K562 (cell line): ENCODE results near the gene ERBB3. TPM values are rescaled to one million over a fixed set of nuclear protein-coding genes. Genes with fewer than 3 reads are reported as not detected.

Experiments used
- ARID4B ChIP-seq: sonication (generic); formaldehyde crosslinking; IDR thresholded peaks from 2 replicates; pipeline ENCODE4 v1.8.0; 2022; ENCODE audit warnings: mild to moderate bottlenecking, missing genetic modification reagents
- CBFA2T2 ChIP-seq: fragments of 450-650 bp; conservative IDR thresholded peaks from 2 replicates; pipeline ENCODE4 v1.6.1; 2017; ENCODE audit warnings: mild to moderate bottlenecking
- EP300 ChIP-seq: IDR thresholded peaks from 2 replicates; pipeline ENCODE4 v1.6.1; 2012; ENCODE audit warnings: low read length, improper control_type of control experiment
- ESRRA ChIP-seq: fragments of 450-650 bp; IDR thresholded peaks from 2 replicates; pipeline ENCODE4 v1.6.1; 2014; ENCODE audit warnings: low read depth, mild to moderate bottlenecking, moderate library complexity, borderline replicate concordance
- FOSL1 ChIP-seq: fragments of 200-800 bp; sonication (Bioruptor generic); conservative IDR thresholded peaks from 2 replicates; pipeline ENCODE4 v1.6.1; 2016; ENCODE audit warnings: missing genetic modification characterization, missing compliant biosample characterization
- FOXK2 ChIP-seq, 2 experiments: fragments of 450-650 bp; IDR thresholded peaks in 1 of 2; conservative IDR thresholded peaks in 1 of 2; 2 replicates each; pipeline ENCODE4 v1.6.1; 2016; ENCODE audit warnings: low read depth in 2 of 2, mild to moderate bottlenecking in 1 of 2
- HNRNPL ChIP-seq: fragments of 200-400 bp; formaldehyde crosslinking; IDR thresholded peaks from 2 replicates; pipeline ENCODE4 v1.6.1; 2017; ENCODE audit warnings: low read depth, mild to moderate bottlenecking, low read length
- JUND ChIP-seq, 2 experiments: IDR thresholded peaks; 2 replicates in 1 of 2; 3 replicates in 1 of 2; pipeline ENCODE4 v1.6.1; 2011; ENCODE audit warnings: borderline replicate concordance in 2 of 2, low read depth in 2 of 2, low read length in 2 of 2, improper control_type of control experiment in 1 of 2, missing biosample characterization in 1 of 2, missing genetic modification characterization in 1 of 2, missing genetic modification reagents in 1 of 2
- TEAD2 ChIP-seq: fragments of 450-650 bp; IDR thresholded peaks from 2 replicates; pipeline ENCODE4 v1.6.1; 2016; ENCODE audit warnings: missing genetic modification characterization, control low read depth, missing compliant biosample characterization
- ZBTB2 ChIP-seq: fragments of 450-650 bp; IDR thresholded peaks from 2 replicates; pipeline ENCODE4 v1.6.1; 2016; ENCODE audit warnings: antibody characterized with exemption
- ZFX ChIP-seq: sonication (generic); formaldehyde crosslinking; IDR thresholded peaks from 2 replicates; pipeline ENCODE4 v1.8.0; 2022; ENCODE audit warnings: mild to moderate bottlenecking, missing genetic modification reagents, moderate library complexity
- ZNF589 ChIP-seq: fragments of 200-800 bp; sonication (Bioruptor generic); IDR thresholded peaks from 2 replicates; pipeline ENCODE4 v1.6.1; 2016; ENCODE audit warnings: low read depth, missing genetic modification characterization, missing compliant biosample characterization
- polyA plus RNA-seq, 8 experiments: library from polyadenylated mRNA; depleted of rRNA in 4 of 8; stranded (reverse) in 5 of 8; unstranded in 3 of 8; fragments of >200 nt; fragmentation: Nextera tagmentation in 2 of 8; fragmentation: Illumina TruSeq in 1 of 8; extraction: Ambion mirVana in 2 of 8; extraction: Trizol in 1 of 8; gene quantifications; 2 replicates each; pipeline versions ENCODE4 v1.2.1 to v1.2.3, GENCODE V29; 2011 to 2014; ENCODE audit warnings: inconsistent platforms in 1 of 8, missing spikeins in 1 of 8
- total RNA-seq, 7 experiments: library from RNA; depleted of rRNA in 6 of 7; stranded (reverse); fragments of >200 nt in 6 of 7; fragmentation: Illumina TruSeq in 2 of 7; extraction: Trizol in 2 of 7; gene quantifications; 2 replicates each; pipeline versions ENCODE4 v1.2.1 to v1.2.3, GENCODE V29; 2011 to 2021; ENCODE audit warnings: low replicate concordance in 1 of 7
- TF ChIP-seq, protein P1 (sequence below): sonication (generic); formaldehyde crosslinking; IDR thresholded peaks from 2 replicates; pipeline ENCODE4 v1.8.0; 2022; ENCODE audit warnings: missing genetic modification reagents, mild to moderate bottlenecking, moderate library complexity, borderline replicate concordance
- TF ChIP-seq, protein P2 (sequence below): IDR thresholded peaks from 2 replicates; pipeline ENCODE4 v1.6.1; 2014; ENCODE audit warnings: antibody characterized with exemption
- TF ChIP-seq, protein P3 (sequence below): conservative IDR thresholded peaks from 2 replicates; pipeline ENCODE4 v1.6.1; 2011; ENCODE audit warnings: low read depth, mild to moderate bottlenecking, low read length; ENCODE audit not compliant: control insufficient read depth

The ERBB3 gene
- total and polyA plus RNA-seq, 9 of the 15 experiments (the other 6 are each of a cell fraction or from before 2014, with no cell fraction given), result 1.5 to 5.4 (median 3.8) TPM

- TF ChIP-seq, protein P1, sequence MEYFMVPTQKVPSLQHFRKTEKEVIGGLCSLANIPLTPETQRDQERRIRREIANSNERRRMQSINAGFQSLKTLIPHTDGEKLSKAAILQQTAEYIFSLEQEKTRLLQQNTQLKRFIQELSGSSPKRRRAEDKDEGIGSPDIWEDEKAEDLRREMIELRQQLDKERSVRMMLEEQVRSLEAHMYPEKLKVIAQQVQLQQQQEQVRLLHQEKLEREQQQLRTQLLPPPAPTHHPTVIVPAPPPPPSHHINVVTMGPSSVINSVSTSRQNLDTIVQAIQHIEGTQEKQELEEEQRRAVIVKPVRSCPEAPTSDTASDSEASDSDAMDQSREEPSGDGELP (CRISPR knock-in tag), result 0 out of 2 replicates have a peak, but pooled peaks have one; percentile 20
- TF ChIP-seq FOSL1 (tag) (peak; percentile 8; the same call in 1 of the 2 replicates), JUND (IDR thresholded peaks at IDR 0.05; ENCODE audit: borderline replicate concordance, low read depth, low read length) (peak; percentile 49; the same call in 1 of the 2 replicates), JUND (tag; IDR thresholded peaks at IDR 0.05; ENCODE audit: borderline replicate concordance, low read depth, low read length) (no peak), HNRNPL (no peak), EP300 (0 out of 2 replicates have a peak, but pooled peaks have one; percentile 9), ZNF589 (CRISPR knock-in tag) (no peak), ZBTB2 (0 out of 2 replicates have a peak, but pooled peaks have one; percentile 36), TEAD2 (tag) (0 out of 2 replicates have a peak, but pooled peaks have one; percentile 15), ZFX (CRISPR knock-in tag) (0 out of 2 replicates have a peak, but pooled peaks have one; percentile 13), CBFA2T2 (0 out of 2 replicates have a peak, but pooled peaks have one; percentile 18), FOXK2 (conservative IDR thresholded peaks at IDR 0.05 in 1 of 2, IDR thresholded peaks at IDR 0.05 in 1 of 2; ENCODE audit: low read depth in 2 of 2) (peak; percentile 40 to 55; a peak in 3 of 4 replicates), ESRRA (0 out of 2 replicates have a peak, but pooled peaks have one; percentile 45), ARID4B (CRISPR knock-in tag) (0 out of 2 replicates have a peak, but pooled peaks have one; percentile 38)
- TF ChIP-seq, protein P2, sequence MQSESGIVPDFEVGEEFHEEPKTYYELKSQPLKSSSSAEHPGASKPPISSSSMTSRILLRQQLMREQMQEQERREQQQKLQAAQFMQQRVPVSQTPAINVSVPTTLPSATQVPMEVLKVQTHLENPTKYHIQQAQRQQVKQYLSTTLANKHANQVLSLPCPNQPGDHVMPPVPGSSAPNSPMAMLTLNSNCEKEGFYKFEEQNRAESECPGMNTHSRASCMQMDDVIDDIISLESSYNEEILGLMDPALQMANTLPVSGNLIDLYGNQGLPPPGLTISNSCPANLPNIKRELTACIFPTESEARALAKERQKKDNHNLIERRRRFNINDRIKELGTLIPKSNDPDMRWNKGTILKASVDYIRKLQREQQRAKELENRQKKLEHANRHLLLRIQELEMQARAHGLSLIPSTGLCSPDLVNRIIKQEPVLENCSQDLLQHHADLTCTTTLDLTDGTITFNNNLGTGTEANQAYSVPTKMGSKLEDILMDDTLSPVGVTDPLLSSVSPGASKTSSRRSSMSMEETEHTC, result peak; percentile 62; the same call in 1 of the 2 replicates
- TF ChIP-seq, protein P3, sequence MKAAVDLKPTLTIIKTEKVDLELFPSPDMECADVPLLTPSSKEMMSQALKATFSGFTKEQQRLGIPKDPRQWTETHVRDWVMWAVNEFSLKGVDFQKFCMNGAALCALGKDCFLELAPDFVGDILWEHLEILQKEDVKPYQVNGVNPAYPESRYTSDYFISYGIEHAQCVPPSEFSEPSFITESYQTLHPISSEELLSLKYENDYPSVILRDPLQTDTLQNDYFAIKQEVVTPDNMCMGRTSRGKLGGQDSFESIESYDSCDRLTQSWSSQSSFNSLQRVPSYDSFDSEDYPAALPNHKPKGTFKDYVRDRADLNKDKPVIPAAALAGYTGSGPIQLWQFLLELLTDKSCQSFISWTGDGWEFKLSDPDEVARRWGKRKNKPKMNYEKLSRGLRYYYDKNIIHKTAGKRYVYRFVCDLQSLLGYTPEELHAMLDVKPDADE, result no peak
Observed at GRCh38 chr12:56119361-56119796, 39.4 kb downstream of the ERBB3 start (continued).
